Measurements from ENCODE around the gene GTF3C5. TPM values are rescaled to one million over a fixed set of nuclear protein-coding genes. Genes with fewer than 3 reads are reported as not detected.

GTF3C5 gene
- total RNA-seq, 2 experiments from 2014 or later: 49.0 to 52.4 TPM

DNA sequence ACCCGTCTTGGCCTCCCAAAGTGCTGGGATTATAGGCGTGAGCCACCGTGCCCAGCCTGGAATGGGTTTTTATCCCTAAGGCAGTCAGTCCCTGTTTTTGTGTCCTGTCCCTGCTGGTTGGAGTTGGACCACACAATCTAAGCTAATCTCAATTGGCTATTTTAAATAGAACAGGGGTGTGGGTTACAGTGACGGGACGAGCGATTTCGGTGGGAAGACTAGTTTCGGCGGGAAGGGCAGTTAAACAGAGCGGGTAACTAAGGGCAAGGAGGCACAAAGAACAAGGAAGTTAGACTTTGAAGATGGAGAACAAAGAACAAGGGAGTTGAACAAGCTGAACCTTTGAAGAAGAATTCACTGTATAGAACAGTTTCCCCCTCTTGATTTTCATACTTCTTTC is 1.4 kb downstream of the GTF3C5 start:
- POLR2A ChIA-PET: interaction anchor here (1.0 to 1.4 kb wide), 2 partner anchors 70 to 117 kb away, joined by 3 read pairs; no protein-coding TSS in a partner anchor
- Mint-ChIP-seq H3K4me1 (ENCODE audit: low read depth) (peaks cover 61% of the 10 kb centered on the region), H3K9me3 (no peaks in the 10 kb centered on the region), H3K27ac (peak overlapping the region; percentile 89), H3K36me3 (ENCODE audit: low read depth) (peaks cover 17% of the 10 kb centered on the region), H3K4me3 (peak overlapping the region; percentile 99), H3K27me3 (no peaks in the 10 kb centered on the region)
- ATAC-seq (ENCODE audit: poor library complexity): no peak
- Histone ChIP-seq H3K27ac (ENCODE audit: low read depth in 1 of 2, low read length in 2 of 2) (no peak overlapping the region), H3K36me3 (ENCODE audit: insufficient read depth, low read length) (peaks cover 8% of the 10 kb centered on the region), H3K9me3 (ENCODE audit: control insufficient read depth in 1 of 2, insufficient read depth in 1 of 2, low read length in 2 of 2) (no peaks in the 10 kb centered on the region), H3K4me3 (ENCODE audit: low read length) (peak overlapping the region; percentile 93), H3K4me1 (ENCODE audit: insufficient read depth, low read length) (peaks cover 31% of the 10 kb centered on the region), H3K27me3 (ENCODE audit: control insufficient read depth in 1 of 2, insufficient read depth in 2 of 2, low read length in 2 of 2) (no peaks in the 10 kb centered on the region)
- intact Hi-C loops (cut with DNase I, micrococcal nuclease): loop anchor here in 1 of 2 experiments (5.0 kb wide), 3 partner anchors 155 to 315 kb away; partner anchors contain the start of genes AK8, MED22, RPL7A and SPACA9
- DNase-seq: no peak
- no peak for TF ChIP-seq CTCF (IDR thresholded peaks at IDR 0.05)
- CTCF ChIA-PET: interaction anchor here (1.0 to 3.2 kb wide), 4 partner anchors 10 to 116 kb away, joined by 3 to 34 read pairs (median 4); no protein-coding TSS in a partner anchor

GRCh38 chr9:133035669-133036068 is 4.9 kb downstream of the GTF3C5 start:
- Histone ChIP-seq H3K4me1 (ENCODE audit: insufficient read depth, low read length) (peaks cover 18% of the 10 kb centered on the region), H3K27ac (ENCODE audit: low read depth in 1 of 2, low read length in 2 of 2) (no peak overlapping the region), H3K4me3 (ENCODE audit: low read length) (no peak overlapping the region), H3K36me3 (ENCODE audit: insufficient read depth, low read length) (peaks cover 10% of the 10 kb centered on the region), H3K27me3 (ENCODE audit: control insufficient read depth in 1 of 2, insufficient read depth in 2 of 2, low read length in 2 of 2) (no peaks in the 10 kb centered on the region), H3K9me3 (ENCODE audit: control insufficient read depth in 1 of 2, insufficient read depth in 1 of 2, low read length in 2 of 2) (no peaks in the 10 kb centered on the region)
- no peak for DNase-seq
- POLR2A ChIA-PET: no interaction called here
- peaks cover 15% of the 10 kb centered on the region for H3K36me3 Mint-ChIP-seq (ENCODE audit: low read depth)
- no peak for TF ChIP-seq CTCF (IDR thresholded peaks at IDR 0.05)
- intact Hi-C loops (cut with DNase I, micrococcal nuclease): loop anchor here in 1 of 2 experiments (5.0 kb wide), 1 partner anchor 112 kb away; no protein-coding TSS in a partner anchor
- no peak overlapping the region for H3K4me3 Mint-ChIP-seq
- H3K27ac Mint-ChIP-seq: no peak overlapping the region
- CTCF ChIA-PET: interaction anchor here (1.8 kb wide), 1 partner anchor 13 kb away, joined by 7 read pairs; no protein-coding TSS in a partner anchor
- no peaks in the 10 kb centered on the region for H3K27me3 Mint-ChIP-seq
- H3K9me3 Mint-ChIP-seq: no peaks in the 10 kb centered on the region
- peaks cover 59% of the 10 kb centered on the region for H3K4me1 Mint-ChIP-seq (ENCODE audit: low read depth)
- no peak for ATAC-seq (ENCODE audit: poor library complexity)

GRCh38 chr9:133037775-133038515 is 7.1 kb downstream of the GTF3C5 start:
- Mint-ChIP-seq H3K4me1 (ENCODE audit: low read depth) (peaks cover 36% of the 10 kb centered on the region), H3K36me3 (ENCODE audit: low read depth) (peaks cover 26% of the 10 kb centered on the region), H3K27ac (no peak overlapping the region), H3K9me3 (no peaks in the 10 kb centered on the region), H3K27me3 (no peaks in the 10 kb centered on the region), H3K4me3 (no peak overlapping the region)
- Histone ChIP-seq H3K27ac (ENCODE audit: low read depth in 1 of 2, low read length in 2 of 2) (no peak overlapping the region), H3K36me3 (ENCODE audit: insufficient read depth, low read length) (peaks cover 25% of the 10 kb centered on the region), H3K27me3 (ENCODE audit: control insufficient read depth in 1 of 2, insufficient read depth in 2 of 2, low read length in 2 of 2) (no peaks in the 10 kb centered on the region), H3K4me3 (ENCODE audit: low read length) (no peak overlapping the region), H3K4me1 (ENCODE audit: insufficient read depth, low read length) (peaks cover 3% of the 10 kb centered on the region), H3K9me3 (ENCODE audit: control insufficient read depth in 1 of 2, insufficient read depth in 1 of 2, low read length in 2 of 2) (no peaks in the 10 kb centered on the region)
- DNase-seq: no peak
- intact Hi-C loops (cut with DNase I, micrococcal nuclease): loop anchor here in 1 of 2 experiments (5.0 kb wide), 1 partner anchor 109 kb away; no protein-coding TSS in a partner anchor
- ATAC-seq (ENCODE audit: poor library complexity): no peak
- CTCF ChIA-PET: no interaction called here
- POLR2A ChIA-PET: interaction anchor here (0.7 kb wide), 1 partner anchor 7 kb away, joined by 3 read pairs; the partner anchor contains the start of gene GTF3C5
- no peak for TF ChIP-seq CTCF (IDR thresholded peaks at IDR 0.05)
